ENCODE results near the gene TPST2. TPM values are rescaled to one million over a fixed set of nuclear protein-coding genes. Genes with fewer than 3 reads are reported as not detected.

Gene TPST2
- polyA plus RNA-seq, 2 of the 4 experiments (the other 2 are of a cell fraction) = 10.3 to 10.5 TPM

DNA sequence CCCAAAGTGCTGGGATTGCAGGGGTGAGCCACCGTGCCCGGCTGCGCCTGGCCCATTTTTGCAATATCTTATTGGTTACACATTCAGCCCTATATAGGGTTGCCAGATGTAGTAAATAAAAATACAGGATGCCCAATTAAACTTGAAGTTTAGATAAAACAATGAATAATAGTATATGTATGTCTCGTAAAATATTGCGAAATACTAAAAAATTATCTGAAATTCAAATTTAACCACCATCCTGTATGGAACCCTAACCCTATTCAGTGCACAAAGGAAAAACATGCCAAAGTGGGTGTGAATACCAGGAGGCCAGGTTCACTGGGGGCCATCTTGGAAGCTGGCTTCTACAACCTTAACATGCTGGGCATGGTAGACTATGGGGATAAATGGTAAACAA lies 72.5 kb downstream of the TPST2 start:
- DNase-seq (ENCODE audit: low read depth in 1 of 2, low spot score in 1 of 2) (no peak), FAIRE-seq (no peak), ATAC-seq (no peak)
- WGBS (ENCODE audit: missing lambda C conversion rate) = 98% methylated on average over 5 of the region's 5 CpGs
- peak overlapping the region; percentile 72 to 79; a peak in 3 of 6 replicates for H3K27ac ChIP-seq
- H3K4me3 ChIP-seq = no peak overlapping the region
- peaks cover 20% of the 10 kb centered on the region; the same call in 2 of the 3 replicates for H3K4me1 ChIP-seq
- ChIA-PET POLR2A (no interaction called here), CTCF (no interaction called here)
- no peaks in the 10 kb centered on the region for H3K9me3 ChIP-seq
- no peak overlapping the region for H3K4me2 ChIP-seq
- TF ChIP-seq POLR2AphosphoS2 (conservative IDR thresholded peaks at IDR 0.05; ENCODE audit: low read length) = no peak
- TF ChIP-seq MYC (IDR thresholded peaks at IDR 0.05; ENCODE audit: borderline replicate concordance, low read length) = no peak
- no peak for TF ChIP-seq EP300 (IDR thresholded peaks at IDR 0.05)
- TF ChIP-seq CEBPB (IDR thresholded peaks at IDR 0.05) = peak; percentile 37 to 50; a peak in 3 of 4 replicates
- no peak for TF ChIP-seq GATA3 (IDR thresholded peaks at IDR 0.05; ENCODE audit: borderline replicate concordance)

DNA sequence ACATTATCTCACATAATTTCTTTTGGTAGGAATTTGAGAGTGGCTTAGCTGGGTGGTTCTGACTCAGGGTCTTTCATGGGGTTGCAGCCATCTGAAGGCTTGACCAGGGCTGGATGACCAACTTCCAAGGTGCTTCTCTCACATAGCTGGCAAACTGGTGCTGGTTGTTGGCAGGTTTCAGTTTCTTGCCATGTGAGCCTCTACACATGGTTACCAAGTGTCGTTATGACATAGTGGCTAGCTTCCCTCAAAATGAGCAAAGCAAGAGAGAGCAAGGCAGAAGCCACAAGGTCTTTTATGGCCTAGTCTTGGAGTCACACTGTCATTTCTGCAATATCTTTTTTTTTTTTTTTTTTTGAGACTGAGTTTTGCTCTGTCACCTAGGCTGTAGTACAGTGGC lies 73.4 kb downstream of the TPST2 start:
- Histone ChIP-seq H3K27ac (no peak overlapping the region), H3K4me3 (no peak overlapping the region), H3K4me2 (no peak overlapping the region), H3K9me3 (no peaks in the 10 kb centered on the region), H3K4me1 (peaks cover 20% of the 10 kb centered on the region; the same call in 2 of the 3 replicates)
- no peak for FAIRE-seq
- CTCF ChIA-PET = interaction anchor here (0.6 kb wide), 3 partner anchors 9 to 959 kb away, joined by 3 to 4 read pairs (median 4); no protein-coding TSS in a partner anchor
- 100% methylated on average over 1 of the region's 1 CpG for WGBS (ENCODE audit: missing lambda C conversion rate)
- POLR2A ChIA-PET = no interaction called here
- no peak for DNase-seq (ENCODE audit: low read depth in 1 of 2, low spot score in 1 of 2)
- TF ChIP-seq, protein P1, sequence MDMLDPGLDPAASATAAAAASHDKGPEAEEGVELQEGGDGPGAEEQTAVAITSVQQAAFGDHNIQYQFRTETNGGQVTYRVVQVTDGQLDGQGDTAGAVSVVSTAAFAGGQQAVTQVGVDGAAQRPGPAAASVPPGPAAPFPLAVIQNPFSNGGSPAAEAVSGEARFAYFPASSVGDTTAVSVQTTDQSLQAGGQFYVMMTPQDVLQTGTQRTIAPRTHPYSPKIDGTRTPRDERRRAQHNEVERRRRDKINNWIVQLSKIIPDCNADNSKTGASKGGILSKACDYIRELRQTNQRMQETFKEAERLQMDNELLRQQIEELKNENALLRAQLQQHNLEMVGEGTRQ (IDR thresholded peaks at IDR 0.05) = no peak
- TF ChIP-seq, protein P2, sequence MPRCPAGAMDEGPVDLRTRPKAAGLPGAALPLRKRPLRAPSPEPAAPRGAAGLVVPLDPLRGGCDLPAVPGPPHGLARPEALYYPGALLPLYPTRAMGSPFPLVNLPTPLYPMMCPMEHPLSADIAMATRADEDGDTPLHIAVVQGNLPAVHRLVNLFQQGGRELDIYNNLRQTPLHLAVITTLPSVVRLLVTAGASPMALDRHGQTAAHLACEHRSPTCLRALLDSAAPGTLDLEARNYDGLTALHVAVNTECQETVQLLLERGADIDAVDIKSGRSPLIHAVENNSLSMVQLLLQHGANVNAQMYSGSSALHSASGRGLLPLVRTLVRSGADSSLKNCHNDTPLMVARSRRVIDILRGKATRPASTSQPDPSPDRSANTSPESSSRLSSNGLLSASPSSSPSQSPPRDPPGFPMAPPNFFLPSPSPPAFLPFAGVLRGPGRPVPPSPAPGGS (IDR thresholded peaks at IDR 0.05) = no peak
- no peak for TF ChIP-seq RFX5 (IDR thresholded peaks at IDR 0.05)
- no peak for TF ChIP-seq MYC (IDR thresholded peaks at IDR 0.05; ENCODE audit: borderline replicate concordance, low read length)
- no peak for TF ChIP-seq CHD2 (IDR thresholded peaks at IDR 0.05; ENCODE audit: low read length, partially characterized antibody)
- no peak for TF ChIP-seq HOXB5 (CRISPR knock-in tag; IDR thresholded peaks at IDR 0.05)
- no peak for TF ChIP-seq BHLHE40 (IDR thresholded peaks at IDR 0.05; ENCODE audit: low read depth, low read length)
- no peak for TF ChIP-seq TP53 (CRISPR knock-in tag; IDR thresholded peaks at IDR 0.05)
- TF ChIP-seq NPAS2 (CRISPR knock-in tag; IDR thresholded peaks at IDR 0.05; ENCODE audit: borderline replicate concordance) = no peak
- TF ChIP-seq, protein P3, sequence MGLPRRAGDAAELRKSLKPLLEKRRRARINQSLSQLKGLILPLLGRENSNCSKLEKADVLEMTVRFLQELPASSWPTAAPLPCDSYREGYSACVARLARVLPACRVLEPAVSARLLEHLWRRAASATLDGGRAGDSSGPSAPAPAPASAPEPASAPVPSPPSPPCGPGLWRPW (IDR thresholded peaks at IDR 0.05) = no peak
- TF ChIP-seq FOSB (CRISPR knock-in tag; IDR thresholded peaks at IDR 0.05) = no peak
- TF ChIP-seq JUNB (IDR thresholded peaks at IDR 0.05) = no peak
- TF ChIP-seq NR3C1 (IDR thresholded peaks at IDR 0.05) = no peak
- TF ChIP-seq ZFP36 (IDR thresholded peaks at IDR 0.05; ENCODE audit: borderline replicate concordance, partially characterized antibody) = no peak
- no peak for TF ChIP-seq HDAC2 (IDR thresholded peaks at IDR 0.05)
- TF ChIP-seq, protein P4, sequence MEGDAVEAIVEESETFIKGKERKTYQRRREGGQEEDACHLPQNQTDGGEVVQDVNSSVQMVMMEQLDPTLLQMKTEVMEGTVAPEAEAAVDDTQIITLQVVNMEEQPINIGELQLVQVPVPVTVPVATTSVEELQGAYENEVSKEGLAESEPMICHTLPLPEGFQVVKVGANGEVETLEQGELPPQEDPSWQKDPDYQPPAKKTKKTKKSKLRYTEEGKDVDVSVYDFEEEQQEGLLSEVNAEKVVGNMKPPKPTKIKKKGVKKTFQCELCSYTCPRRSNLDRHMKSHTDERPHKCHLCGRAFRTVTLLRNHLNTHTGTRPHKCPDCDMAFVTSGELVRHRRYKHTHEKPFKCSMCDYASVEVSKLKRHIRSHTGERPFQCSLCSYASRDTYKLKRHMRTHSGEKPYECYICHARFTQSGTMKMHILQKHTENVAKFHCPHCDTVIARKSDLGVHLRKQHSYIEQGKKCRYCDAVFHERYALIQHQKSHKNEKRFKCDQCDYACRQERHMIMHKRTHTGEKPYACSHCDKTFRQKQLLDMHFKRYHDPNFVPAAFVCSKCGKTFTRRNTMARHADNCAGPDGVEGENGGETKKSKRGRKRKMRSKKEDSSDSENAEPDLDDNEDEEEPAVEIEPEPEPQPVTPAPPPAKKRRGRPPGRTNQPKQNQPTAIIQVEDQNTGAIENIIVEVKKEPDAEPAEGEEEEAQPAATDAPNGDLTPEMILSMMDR (IDR thresholded peaks at IDR 0.05) = no peak
- TF ChIP-seq KDM5A (IDR thresholded peaks at IDR 0.05) = no peak
- TF ChIP-seq RNF2 (IDR thresholded peaks at IDR 0.05; ENCODE audit: borderline replicate concordance, low read depth) = no peak
- ATAC-seq = no peak
